ENCODE data around the gene RBFOX2. TPM values are rescaled to one million over a fixed set of nuclear protein-coding genes. Genes with fewer than 3 reads are reported as not detected.

Gene RBFOX2
- total and polyA plus RNA-seq, 2 donors (not counting 3 experiments of a cell fraction or from before 2014, with no cell fraction given): 125 to 142 TPM

DNA sequence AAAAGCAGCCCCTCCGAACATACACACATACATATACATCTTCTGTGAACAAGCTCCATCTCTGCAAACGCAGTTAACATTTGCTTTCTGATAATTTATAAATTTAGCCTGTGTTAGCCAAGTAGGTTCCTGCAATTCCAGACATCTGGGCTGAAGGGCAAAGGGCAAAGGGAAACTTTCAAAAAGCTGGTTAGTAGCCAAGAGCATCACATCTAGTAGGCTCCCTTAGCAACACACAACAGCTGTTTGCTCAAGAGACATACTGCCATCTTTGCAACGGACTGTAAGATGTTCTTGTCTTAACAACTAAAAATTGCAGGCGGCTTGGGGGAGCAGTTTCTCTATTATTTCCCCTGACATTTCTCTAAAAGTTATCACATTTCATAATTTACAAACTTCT is 134.9 kb downstream of the RBFOX2 start:
- Histone ChIP-seq H3K9me3 (replicated peaks; ENCODE audit: control insufficient read depth, insufficient read depth, low read length) (no peaks in the 10 kb centered on the region), H3K9ac (replicated peaks; ENCODE audit: extremely low read depth, insufficient read depth, low read length) (no peak overlapping the region), H3K27ac (ENCODE audit: insufficient read depth, low read depth, low read length) (no peak overlapping the region), H3K27me3 (ENCODE audit: control insufficient read depth in 2 of 2, insufficient read depth in 2 of 2, low read length in 2 of 2) (no peaks in the 10 kb centered on the region), H3K79me2 (ENCODE audit: control insufficient read depth, insufficient read depth, low read length) (peaks cover 35% of the 10 kb centered on the region), H3K4me2 (ENCODE audit: insufficient read depth, low read length) (no peak overlapping the region), H4K20me1 (replicated peaks; ENCODE audit: control insufficient read depth, extremely low read depth, insufficient read depth, low read length) (peaks cover 2% of the 10 kb centered on the region), H2AFZ (ENCODE audit: low read depth, low read length) (no peak overlapping the region), H3K4me3 (replicated peaks in 1 of 3; ENCODE audit: insufficient read depth in 1 of 3, low read depth in 1 of 3, low read length in 3 of 3) (no peak overlapping the region), H3K9me1 (replicated peaks; ENCODE audit: control insufficient read depth, extremely low read depth, insufficient read depth, low read length) (no peaks in the 10 kb centered on the region), H3K4me1 (ENCODE audit: control insufficient read depth, extremely low read depth, insufficient read depth, low read length) (peaks cover 22% of the 10 kb centered on the region), H3K36me3 (ENCODE audit: control insufficient read depth in 2 of 2, extremely low read depth in 1 of 2, insufficient read depth in 2 of 2, low read length in 2 of 2) (no peaks in the 10 kb centered on the region)
- POLR2A ChIA-PET: no interaction called here
- intact Hi-C loops (cut with micrococcal nuclease): no loop called here
- FAIRE-seq (peak; percentile 24), DNase-seq (ENCODE audit: low read depth, low spot score) (peak; percentile 40)
- dilution Hi-C loops (cut with MboI; ENCODE audit: extremely low pct_ligation_motif_present, low sequenced_read_pairs): no loop called here
- CTCF ChIA-PET: interaction anchor here (0.8 to 2.3 kb wide), 8 partner anchors 8 to 231 kb away, joined by 3 to 12 read pairs (median 4); no protein-coding TSS in a partner anchor
- no peak for TF ChIP-seq JUN (IDR thresholded peaks at IDR 0.05; ENCODE audit: borderline replicate concordance, insufficient read depth, insufficient read length, low read depth)
- TF ChIP-seq FOS (IDR thresholded peaks at IDR 0.05; ENCODE audit: borderline replicate concordance, insufficient read depth, low read length): no peak
- TF ChIP-seq GATA2 (IDR thresholded peaks at IDR 0.05; ENCODE audit: insufficient read depth, insufficient read length, low read depth, low read length): no peak
- TF ChIP-seq MYC (IDR thresholded peaks at IDR 0.05; ENCODE audit: low read depth, low read length): no peak
- TF ChIP-seq EZH2 (IDR thresholded peaks at IDR 0.05; ENCODE audit: borderline replicate concordance, low read depth, low read length, severe bottlenecking): no peak
- no peak for TF ChIP-seq POLR2AphosphoS5 (IDR thresholded peaks at IDR 0.05; ENCODE audit: insufficient read depth, low read depth, low read length)
- TF ChIP-seq, protein P1, sequence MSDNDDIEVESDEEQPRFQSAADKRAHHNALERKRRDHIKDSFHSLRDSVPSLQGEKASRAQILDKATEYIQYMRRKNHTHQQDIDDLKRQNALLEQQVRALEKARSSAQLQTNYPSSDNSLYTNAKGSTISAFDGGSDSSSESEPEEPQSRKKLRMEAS (IDR thresholded peaks at IDR 0.05; ENCODE audit: insufficient read depth, insufficient read length): no peak
- TF ChIP-seq POLR2A (IDR thresholded peaks at IDR 0.05; ENCODE audit: low read depth, low read length): no peak
- TF ChIP-seq, protein P2, sequence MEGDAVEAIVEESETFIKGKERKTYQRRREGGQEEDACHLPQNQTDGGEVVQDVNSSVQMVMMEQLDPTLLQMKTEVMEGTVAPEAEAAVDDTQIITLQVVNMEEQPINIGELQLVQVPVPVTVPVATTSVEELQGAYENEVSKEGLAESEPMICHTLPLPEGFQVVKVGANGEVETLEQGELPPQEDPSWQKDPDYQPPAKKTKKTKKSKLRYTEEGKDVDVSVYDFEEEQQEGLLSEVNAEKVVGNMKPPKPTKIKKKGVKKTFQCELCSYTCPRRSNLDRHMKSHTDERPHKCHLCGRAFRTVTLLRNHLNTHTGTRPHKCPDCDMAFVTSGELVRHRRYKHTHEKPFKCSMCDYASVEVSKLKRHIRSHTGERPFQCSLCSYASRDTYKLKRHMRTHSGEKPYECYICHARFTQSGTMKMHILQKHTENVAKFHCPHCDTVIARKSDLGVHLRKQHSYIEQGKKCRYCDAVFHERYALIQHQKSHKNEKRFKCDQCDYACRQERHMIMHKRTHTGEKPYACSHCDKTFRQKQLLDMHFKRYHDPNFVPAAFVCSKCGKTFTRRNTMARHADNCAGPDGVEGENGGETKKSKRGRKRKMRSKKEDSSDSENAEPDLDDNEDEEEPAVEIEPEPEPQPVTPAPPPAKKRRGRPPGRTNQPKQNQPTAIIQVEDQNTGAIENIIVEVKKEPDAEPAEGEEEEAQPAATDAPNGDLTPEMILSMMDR (IDR thresholded peaks at IDR 0.05; ENCODE audit: extremely low read depth in 1 of 2, insufficient read depth in 1 of 2, low read depth in 1 of 2, low read length in 2 of 2): no peak
- BruUV-seq (replicated peaks): no TSS peak
